ENCODE data around the gene ITSN1.

ITSN1 gene

GRCh38 chr21:33733601-33734000, 91.3 kb downstream of the ITSN1 start:
- no peak for DNase-seq

- DNase-seq, result no peak
These were observed 92.0 kb downstream of the ITSN1 start for GRCh38 chr21:33734291-33734690.

GRCh38 chr21:33734818-33735217, 92.5 kb downstream of the ITSN1 start:
- DNase-seq, result no peak

GRCh38 chr21:33736569-33736968, 94.3 kb downstream of the ITSN1 start:
- DNase-seq, result no peak

- no peak for DNase-seq
These were observed 97.4 kb downstream of the ITSN1 start for GRCh38 chr21:33739701-33740100.

GRCh38 chr21:33747420-33747819, 105.1 kb downstream of the ITSN1 start:
- no peak for DNase-seq

- DNase-seq, result no peak
These were observed 106.6 kb downstream of the ITSN1 start for GRCh38 chr21:33748903-33749302.

- no peak for DNase-seq
These were observed 107.7 kb downstream of the ITSN1 start for GRCh38 chr21:33750017-33750416.

- no peak for DNase-seq
These were observed 108.8 kb downstream of the ITSN1 start for GRCh38 chr21:33751120-33751519.

GRCh38 chr21:33751533-33751932, 109.2 kb downstream of the ITSN1 start:
- no peak for DNase-seq

GRCh38 chr21:33752260-33752659, 110.0 kb downstream of the ITSN1 start:
- no peak for DNase-seq

- DNase-seq, result no peak
These were observed 111.6 kb downstream of the ITSN1 start for GRCh38 chr21:33753886-33754285.

- DNase-seq, result no peak
These were observed 112.2 kb downstream of the ITSN1 start for GRCh38 chr21:33754481-33754880.

- no peak for DNase-seq
These were observed 113.1 kb downstream of the ITSN1 start for GRCh38 chr21:33755354-33755753.

- no peak for DNase-seq
These were observed 118.5 kb downstream of the ITSN1 start for GRCh38 chr21:33760641-33761440.

GRCh38 chr21:33761441-33762036, 119.2 kb downstream of the ITSN1 start:
- no peak for DNase-seq

GRCh38 chr21:33762803-33763581, 120.7 kb downstream of the ITSN1 start:
- DNase-seq, result no peak

GRCh38 chr21:33763582-33763899, 121.2 kb downstream of the ITSN1 start:
- no peak for DNase-seq

- DNase-seq, result no peak
These were observed 124.9 kb downstream of the ITSN1 start for GRCh38 chr21:33767236-33767635.

- no peak for DNase-seq
These were observed 125.7 kb downstream of the ITSN1 start for GRCh38 chr21:33767960-33768359.

GRCh38 chr21:33769057-33769456, 126.8 kb downstream of the ITSN1 start:
- DNase-seq, result no peak

- no peak for DNase-seq
These were observed 128.2 kb downstream of the ITSN1 start for GRCh38 chr21:33770542-33770941.

- no peak for DNase-seq
These were observed 129.7 kb downstream of the ITSN1 start for GRCh38 chr21:33771976-33772375.

GRCh38 chr21:33774551-33774950, 132.2 kb downstream of the ITSN1 start:
- DNase-seq, result no peak
